Astrocyte (in vitro differentiated cells and primary cell): ENCODE data around the gene NSD2. TPM values are rescaled to one million over a fixed set of nuclear protein-coding genes. Genes with fewer than 3 reads are reported as not detected.
"Not testable (repeated sequence)": the region's sequence is repeated elsewhere in the genome, so short reads cannot be mapped to it uniquely, and the experiment has no call there.

Experiments used
- DNase-seq: peaks from one replicate; pipeline ENCODE4 v3.0.0-alpha.2; 2010; ENCODE audit warnings: low read depth
- FAIRE-seq: peaks from 2 replicates; lab custom pipeline; 2011; peaks lifted over from hg19 to GRCh38; lab: Jason Lieb, UNC
- H2AFZ ChIP-seq: 2 replicates; pipeline ENCODE4 v1.6.0; 2012; ENCODE audit warnings: low read depth, low read length, inconsistent platforms
- H3K27ac ChIP-seq: 2 replicates; pipeline ENCODE4 v1.5.1; 2011; ENCODE audit warnings: low read depth, low read length, inconsistent platforms
- H3K27me3 ChIP-seq: 2 replicates; pipeline ENCODE4 v1.6.0; 2011; ENCODE audit warnings: low read length, inconsistent platforms; ENCODE audit not compliant: insufficient read depth
- H3K36me3 ChIP-seq: 2 replicates; pipeline ENCODE4 v1.5.1; 2011; ENCODE audit warnings: low read length, inconsistent platforms; ENCODE audit not compliant: insufficient read depth
- H3K4me1 ChIP-seq: 2 replicates; pipeline ENCODE4 v1.5.1; 2011; ENCODE audit warnings: low read length, inconsistent platforms; ENCODE audit not compliant: insufficient read depth
- H3K4me2 ChIP-seq: 2 replicates; pipeline ENCODE4 v1.6.0; 2012; ENCODE audit warnings: low read length, inconsistent platforms
- H3K4me3 ChIP-seq: 2 replicates; pipeline ENCODE4 v1.5.1; 2011; ENCODE audit warnings: low read depth, mild to moderate bottlenecking, low read length, inconsistent platforms; ENCODE audit not compliant: insufficient read depth
- H3K79me2 ChIP-seq: 2 replicates; pipeline ENCODE4 v1.6.0; 2012; ENCODE audit warnings: mild to moderate bottlenecking, low read length, inconsistent platforms; ENCODE audit not compliant: insufficient read depth
- H3K9ac ChIP-seq: 2 replicates; pipeline ENCODE4 v1.6.0; 2012; ENCODE audit warnings: mild to moderate bottlenecking, low read length, inconsistent platforms
- H3K9me3 ChIP-seq: 2 replicates; pipeline ENCODE4 v1.5.1; 2012; ENCODE audit warnings: low read depth, mild to moderate bottlenecking, low read length, inconsistent platforms; ENCODE audit not compliant: insufficient read depth
- H4K20me1 ChIP-seq: 2 replicates; pipeline ENCODE4 v1.6.0; 2012; ENCODE audit warnings: low read length, inconsistent platforms; ENCODE audit not compliant: insufficient read depth
- H3K27ac Mint-ChIP-seq: one replicate; pipeline ENCODE4 v1.8.0; 2021; ENCODE audit warnings: mild to moderate bottlenecking, mixed read lengths; ENCODE audit not compliant: unreplicated experiment
- H3K27me3 Mint-ChIP-seq: one replicate; pipeline ENCODE4 v1.8.0; 2021; ENCODE audit warnings: low read depth, mixed read lengths; ENCODE audit not compliant: unreplicated experiment
- H3K36me3 Mint-ChIP-seq: one replicate; pipeline ENCODE4 v1.8.0; 2021; ENCODE audit warnings: low read depth, mixed read lengths; ENCODE audit not compliant: unreplicated experiment
- H3K4me1 Mint-ChIP-seq: one replicate; pipeline ENCODE4 v1.8.0; 2021; ENCODE audit warnings: low read depth, mixed read lengths; ENCODE audit not compliant: unreplicated experiment
- H3K4me3 Mint-ChIP-seq: one replicate; pipeline ENCODE4 v1.8.0; 2021; ENCODE audit warnings: mild to moderate bottlenecking, moderate library complexity, mixed read lengths; ENCODE audit not compliant: unreplicated experiment
- H3K9me3 Mint-ChIP-seq: one replicate; pipeline ENCODE4 v1.8.0; 2021; ENCODE audit warnings: mild to moderate bottlenecking, mixed read lengths; ENCODE audit not compliant: unreplicated experiment
- EZH2 ChIP-seq: IDR thresholded peaks from 2 replicates; pipeline ENCODE4 v1.6.1; 2012; ENCODE audit warnings: mild to moderate bottlenecking, low read length, inconsistent platforms; ENCODE audit not compliant: insufficient read depth
- total RNA-seq: library from RNA; stranded (reverse); gene quantifications from 2 replicates; pipeline ENCODE4 v1.2.1, GENCODE V29; 2021
- TF ChIP-seq, protein P1 (sequence below): IDR thresholded peaks from 2 replicates; pipeline ENCODE4 v1.5.1; 2011; ENCODE audit warnings: low read depth, mild to moderate bottlenecking, inconsistent platforms, low read length, moderate library complexity; ENCODE audit not compliant: insufficient read depth

NSD2 gene
- total RNA-seq, 1 donor from 2014 or later: 31.3 TPM

DNA sequence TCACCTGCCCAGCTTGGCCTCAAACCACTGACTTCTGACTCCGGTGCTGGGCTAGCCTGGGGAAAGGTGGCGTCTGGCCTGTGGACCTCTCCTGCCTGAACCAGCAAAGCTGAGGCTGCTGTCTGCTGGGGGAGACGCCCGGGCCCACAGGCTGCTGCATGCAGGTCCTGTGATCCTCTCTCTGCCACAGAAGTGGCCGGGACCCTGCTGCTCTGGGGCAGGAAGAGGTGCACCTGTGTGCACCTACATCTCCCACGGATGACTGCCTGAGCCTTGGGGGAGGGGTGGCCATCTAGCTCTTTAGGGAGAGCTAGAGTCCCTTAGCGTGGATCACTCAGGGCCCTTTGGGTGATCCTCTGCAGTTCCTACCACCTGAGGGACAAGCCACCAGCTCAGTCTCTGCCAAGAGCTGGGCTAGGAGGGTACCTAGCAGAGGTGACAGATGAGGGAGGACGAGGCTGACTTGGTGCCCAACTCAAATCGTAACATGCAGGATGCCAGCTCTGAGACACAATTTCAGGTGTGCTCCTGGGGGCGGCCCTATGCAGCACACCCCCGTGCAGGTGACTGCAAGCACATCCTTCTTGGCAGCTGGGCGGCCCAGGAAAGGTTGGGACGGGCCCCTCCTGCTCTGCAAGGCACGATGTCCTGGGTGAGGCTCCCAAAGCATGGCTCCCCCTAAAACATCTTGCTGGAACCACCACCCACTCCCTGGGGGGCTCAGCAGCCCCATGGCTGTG is 37.7 kb upstream of the NSD2 start:
- H3K9me3 ChIP-seq: no peaks in the 10 kb centered on the region
- no peak overlapping the region for H3K4me2 ChIP-seq
- H3K27me3 Mint-ChIP-seq: no peaks in the 10 kb centered on the region
- no peak overlapping the region for H2AFZ ChIP-seq
- DNase-seq (no peak), FAIRE-seq (no peak)
- H3K27ac Mint-ChIP-seq: no peak overlapping the region
- no peak overlapping the region for H3K4me3 Mint-ChIP-seq
- peaks cover 36% of the 10 kb centered on the region for H4K20me1 ChIP-seq
- H3K4me1 Mint-ChIP-seq: peaks cover 7% of the 10 kb centered on the region
- H3K9me3 Mint-ChIP-seq: no peaks in the 10 kb centered on the region
- H3K9ac ChIP-seq: no peak overlapping the region
- no peaks in the 10 kb centered on the region for H3K4me1 ChIP-seq
- no peak overlapping the region for H3K4me3 ChIP-seq
- no peak for TF ChIP-seq EZH2
- TF ChIP-seq, protein P1, sequence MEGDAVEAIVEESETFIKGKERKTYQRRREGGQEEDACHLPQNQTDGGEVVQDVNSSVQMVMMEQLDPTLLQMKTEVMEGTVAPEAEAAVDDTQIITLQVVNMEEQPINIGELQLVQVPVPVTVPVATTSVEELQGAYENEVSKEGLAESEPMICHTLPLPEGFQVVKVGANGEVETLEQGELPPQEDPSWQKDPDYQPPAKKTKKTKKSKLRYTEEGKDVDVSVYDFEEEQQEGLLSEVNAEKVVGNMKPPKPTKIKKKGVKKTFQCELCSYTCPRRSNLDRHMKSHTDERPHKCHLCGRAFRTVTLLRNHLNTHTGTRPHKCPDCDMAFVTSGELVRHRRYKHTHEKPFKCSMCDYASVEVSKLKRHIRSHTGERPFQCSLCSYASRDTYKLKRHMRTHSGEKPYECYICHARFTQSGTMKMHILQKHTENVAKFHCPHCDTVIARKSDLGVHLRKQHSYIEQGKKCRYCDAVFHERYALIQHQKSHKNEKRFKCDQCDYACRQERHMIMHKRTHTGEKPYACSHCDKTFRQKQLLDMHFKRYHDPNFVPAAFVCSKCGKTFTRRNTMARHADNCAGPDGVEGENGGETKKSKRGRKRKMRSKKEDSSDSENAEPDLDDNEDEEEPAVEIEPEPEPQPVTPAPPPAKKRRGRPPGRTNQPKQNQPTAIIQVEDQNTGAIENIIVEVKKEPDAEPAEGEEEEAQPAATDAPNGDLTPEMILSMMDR: no peak
- H3K36me3 ChIP-seq: peaks cover 28% of the 10 kb centered on the region
- peaks cover 17% of the 10 kb centered on the region for H3K36me3 Mint-ChIP-seq
- no peaks in the 10 kb centered on the region for H3K79me2 ChIP-seq
- H3K27me3 ChIP-seq: no peaks in the 10 kb centered on the region
- H3K27ac ChIP-seq: no peak overlapping the region

- no peak for TF ChIP-seq EZH2
- TF ChIP-seq, protein P1: no peak
- peaks cover 7% of the 10 kb centered on the region for H3K4me1 Mint-ChIP-seq
- H2AFZ ChIP-seq: no peak overlapping the region
- no peak overlapping the region for H3K27ac Mint-ChIP-seq
- H3K36me3 Mint-ChIP-seq: peaks cover 21% of the 10 kb centered on the region
- peaks cover under 1% of the 10 kb centered on the region for H3K79me2 ChIP-seq
- H3K27ac ChIP-seq: no peak overlapping the region
- DNase-seq (no peak), FAIRE-seq (no peak)
- no peaks in the 10 kb centered on the region for H3K9me3 Mint-ChIP-seq
- H3K9ac ChIP-seq: no peak overlapping the region
- peaks cover 39% of the 10 kb centered on the region for H4K20me1 ChIP-seq
- no peak overlapping the region for H3K4me3 Mint-ChIP-seq
- H3K27me3 Mint-ChIP-seq: no peaks in the 10 kb centered on the region
- peaks cover 31% of the 10 kb centered on the region for H3K36me3 ChIP-seq
- no peaks in the 10 kb centered on the region for H3K4me1 ChIP-seq
- no peaks in the 10 kb centered on the region for H3K27me3 ChIP-seq
- H3K4me2 ChIP-seq: no peak overlapping the region
- H3K9me3 ChIP-seq: no peaks in the 10 kb centered on the region
- H3K4me3 ChIP-seq: no peak overlapping the region
Measured at GRCh38 chr4:1834047-1834775, 37.0 kb upstream of the NSD2 start.

- not testable (repeated sequence) for H3K27ac Mint-ChIP-seq, H3K4me3 Mint-ChIP-seq, DNase-seq, H3K27ac ChIP-seq, H3K9me3 Mint-ChIP-seq, H3K4me1 ChIP-seq, H3K4me2 ChIP-seq, FAIRE-seq, H3K4me1 Mint-ChIP-seq, H3K27me3 Mint-ChIP-seq, H3K27me3 ChIP-seq, H2AFZ ChIP-seq, H3K9ac ChIP-seq, H3K4me3 ChIP-seq, H3K9me3 ChIP-seq
- H3K36me3 ChIP-seq: peaks cover 37% of the 10 kb centered on the region
- peaks cover 36% of the 10 kb centered on the region for H4K20me1 ChIP-seq
- peaks cover 10% of the 10 kb centered on the region for H3K79me2 ChIP-seq
- H3K36me3 Mint-ChIP-seq: peaks cover 18% of the 10 kb centered on the region
Measured at GRCh38 chr4:1835836-1836235, 35.4 kb upstream of the NSD2 start.
